Medulla oblongata (tissue), 1 donor: ENCODE measurements around the gene SPINK5.

Experiments used
- DNase-seq: peaks from one replicate; pipeline ENCODE4 v3.0.0-alpha.2; 2015; ENCODE audit errors: extremely low spot score

Gene SPINK5

GRCh38 chr5:148094336-148094735, 30.6 kb downstream of the SPINK5 start:
- DNase-seq: no peak

DNA sequence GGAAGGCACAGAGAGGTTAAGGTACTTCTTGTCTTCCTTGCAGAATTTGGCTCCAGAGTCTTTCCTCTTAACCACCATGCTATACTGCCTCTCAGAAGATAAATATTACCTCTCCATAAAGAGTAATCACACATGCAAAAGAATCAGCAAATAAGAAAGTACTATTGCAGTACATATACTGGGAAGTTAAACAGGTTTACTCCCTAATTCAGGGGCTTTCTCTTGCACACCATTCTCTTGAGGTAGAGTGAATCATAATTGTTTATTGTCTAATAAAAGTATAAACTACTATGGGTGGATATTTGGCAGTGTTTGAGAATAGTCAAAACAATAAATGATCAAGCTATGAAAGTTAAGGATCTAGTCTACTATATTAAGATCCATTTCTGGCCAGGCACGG, 40.4 kb downstream of the SPINK5 start:
- no peak for DNase-seq

DNA sequence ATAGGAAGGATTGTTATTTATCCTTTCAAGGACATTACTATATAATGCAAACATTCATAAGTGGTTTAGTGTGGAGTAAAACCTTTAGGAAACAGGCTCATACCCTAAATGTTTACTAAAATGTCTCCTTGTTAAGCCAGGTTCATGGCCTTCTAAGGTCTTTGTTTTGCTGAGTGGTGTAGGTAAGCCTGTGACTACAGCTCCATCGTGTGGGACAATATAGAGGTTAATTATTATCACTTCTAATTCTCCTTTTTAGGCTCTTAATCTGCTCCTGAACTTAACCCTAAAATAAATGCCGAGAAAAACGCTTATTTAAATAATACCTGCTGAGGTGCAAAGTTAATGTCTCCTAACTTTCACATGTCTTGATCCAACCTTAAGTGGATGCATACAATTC, 43.8 kb downstream of the SPINK5 start:
- DNase-seq: no peak

- DNase-seq: no peak
Measured at GRCh38 chr5:148113243-148113642, 49.5 kb downstream of the SPINK5 start.

- no peak for DNase-seq
Measured at GRCh38 chr5:148120317-148120716, 56.5 kb downstream of the SPINK5 start.

GRCh38 chr5:148125641-148126040, 61.9 kb downstream of the SPINK5 start:
- no peak for DNase-seq

GRCh38 chr5:148135091-148136048, 71.6 kb downstream of the SPINK5 start:
- no peak for DNase-seq

- no peak for DNase-seq
Measured at GRCh38 chr5:148140846-148141245, 77.1 kb downstream of the SPINK5 start.

GRCh38 chr5:148141645-148142044, 77.9 kb downstream of the SPINK5 start:
- no peak for DNase-seq

GRCh38 chr5:148145916-148146315, 82.1 kb downstream of the SPINK5 start:
- no peak for DNase-seq

DNA sequence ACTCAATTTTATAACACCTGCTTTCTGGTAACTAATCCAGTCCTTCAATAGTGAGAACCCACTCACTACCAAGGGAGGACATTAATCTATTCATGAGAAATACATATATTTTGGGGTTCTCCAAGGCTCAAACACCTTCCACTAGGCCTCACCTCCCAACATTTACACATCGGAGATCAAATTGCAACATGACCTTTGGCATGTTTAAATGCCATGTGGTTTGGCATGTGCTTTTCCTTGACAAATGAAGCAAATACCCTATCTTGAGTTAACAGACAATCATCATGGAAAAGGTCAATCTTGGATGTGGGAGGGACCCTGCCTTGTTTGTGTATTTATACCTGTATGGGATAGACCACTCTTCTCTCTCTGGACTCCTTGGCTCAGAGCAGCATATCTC, 82.7 kb downstream of the SPINK5 start:
- no peak for DNase-seq

DNA sequence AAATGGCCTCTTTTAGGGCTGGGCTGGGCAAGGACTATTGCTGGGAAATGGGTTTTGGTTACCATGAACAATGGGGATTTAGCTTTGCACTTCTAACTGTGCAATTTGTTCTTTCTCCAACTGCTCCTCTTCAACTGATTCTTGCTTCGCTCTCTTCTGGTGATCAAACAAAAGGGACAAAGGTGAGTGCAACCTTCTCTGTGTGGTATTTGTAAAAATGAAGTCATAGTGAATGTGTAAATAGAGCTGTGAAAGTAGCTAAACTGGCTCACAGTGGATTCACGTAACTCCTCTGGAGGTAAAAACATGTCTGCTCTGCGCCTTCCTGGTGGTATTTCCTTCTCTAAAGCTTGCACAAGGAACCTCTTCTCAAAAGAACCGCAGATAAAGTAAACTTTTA, 83.6 kb downstream of the SPINK5 start:
- no peak for DNase-seq

- no peak for DNase-seq
Measured at GRCh38 chr5:148151872-148152271, 88.1 kb downstream of the SPINK5 start.

GRCh38 chr5:148152781-148153180, 89.0 kb downstream of the SPINK5 start:
- DNase-seq: no peak

DNA sequence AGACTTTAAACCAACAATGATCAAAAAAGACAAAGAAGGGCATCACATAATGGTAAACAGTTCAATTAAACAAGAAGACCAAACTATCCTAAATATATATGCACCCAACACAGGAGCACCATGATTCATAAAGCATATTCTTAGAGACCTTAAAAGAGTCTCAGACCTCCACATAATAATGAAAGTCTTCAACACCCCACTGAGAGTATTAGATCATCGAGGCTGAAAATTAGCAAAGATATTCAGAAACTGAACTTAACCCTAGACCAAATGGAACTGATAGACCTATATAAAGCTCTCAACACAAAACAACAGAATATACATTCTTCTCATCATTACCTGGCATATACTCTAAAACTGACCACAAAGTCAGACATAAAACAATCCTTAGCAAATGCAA, 92.8 kb downstream of the SPINK5 start:
- no peak for DNase-seq

DNA sequence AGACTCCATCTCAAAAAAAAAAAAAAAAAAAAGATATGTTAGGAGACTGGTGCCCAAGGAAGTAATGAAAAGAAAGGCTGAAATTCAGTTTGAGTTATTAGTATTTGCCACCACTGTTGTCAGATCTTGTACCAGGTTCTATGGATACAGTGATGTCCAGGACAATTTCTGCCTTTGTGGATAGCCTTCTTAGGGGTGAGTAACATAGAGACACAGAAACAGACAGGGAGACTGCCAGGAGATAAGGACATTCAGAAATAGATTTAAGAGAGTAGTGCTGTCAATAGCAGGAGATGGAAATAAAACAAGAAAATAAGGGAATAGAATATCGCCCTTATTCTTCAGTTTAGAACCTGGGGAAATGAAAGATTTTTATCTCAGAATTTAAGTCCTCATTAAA, 98.3 kb downstream of the SPINK5 start:
- no peak for DNase-seq

DNA sequence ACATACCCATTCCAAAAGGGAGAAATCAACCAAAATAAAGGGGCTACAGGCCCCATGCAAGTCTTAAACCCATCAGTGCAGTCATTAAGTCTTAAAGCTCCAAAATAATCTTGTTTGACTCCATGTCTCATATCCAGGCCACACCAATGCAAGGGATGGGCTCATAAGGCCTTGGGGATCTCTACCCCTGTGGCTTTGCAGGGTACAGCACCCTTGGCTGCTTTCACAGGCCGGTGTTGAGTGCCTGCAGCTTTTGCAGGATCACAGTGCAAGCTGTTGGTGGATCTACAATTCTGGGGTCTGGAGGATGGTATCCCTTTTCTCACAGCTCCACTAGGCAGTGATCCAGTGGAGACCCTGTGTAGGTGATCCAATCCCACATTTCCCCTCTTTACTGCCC, 99.6 kb downstream of the SPINK5 start:
- no peak for DNase-seq

GRCh38 chr5:148166550-148167283, 102.9 kb downstream of the SPINK5 start:
- DNase-seq: no peak

DNA sequence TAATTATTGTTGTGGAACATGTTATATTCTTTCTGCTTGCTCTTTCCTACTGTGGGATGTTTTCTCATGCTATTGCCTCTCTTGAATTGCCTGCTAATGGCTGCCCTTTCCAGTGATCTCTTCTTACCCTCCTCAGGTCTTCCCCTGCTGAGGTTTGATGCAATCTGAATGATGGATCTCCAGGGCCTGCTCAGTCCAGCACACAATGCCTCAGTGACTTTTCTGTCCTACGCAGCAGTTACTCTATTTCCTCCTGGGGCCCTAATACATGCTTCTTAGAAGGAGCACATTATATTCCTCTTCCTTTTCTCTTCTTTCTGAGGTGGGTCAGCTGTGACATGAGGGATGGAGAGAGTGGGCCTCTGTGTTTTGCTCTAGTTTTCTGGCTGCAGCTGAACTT, 104.5 kb downstream of the SPINK5 start, which contains the start of gene SPINK14:
Gene SPINK14 (plus strand): TSS at position 301 of the 400 bp plus-strand sequence. CDS start 1,187 bp downstream, outside the sequence.
- no peak for DNase-seq

- DNase-seq: no peak
Measured at GRCh38 chr5:148172377-148172776, 108.6 kb downstream of the SPINK5 start.

DNA sequence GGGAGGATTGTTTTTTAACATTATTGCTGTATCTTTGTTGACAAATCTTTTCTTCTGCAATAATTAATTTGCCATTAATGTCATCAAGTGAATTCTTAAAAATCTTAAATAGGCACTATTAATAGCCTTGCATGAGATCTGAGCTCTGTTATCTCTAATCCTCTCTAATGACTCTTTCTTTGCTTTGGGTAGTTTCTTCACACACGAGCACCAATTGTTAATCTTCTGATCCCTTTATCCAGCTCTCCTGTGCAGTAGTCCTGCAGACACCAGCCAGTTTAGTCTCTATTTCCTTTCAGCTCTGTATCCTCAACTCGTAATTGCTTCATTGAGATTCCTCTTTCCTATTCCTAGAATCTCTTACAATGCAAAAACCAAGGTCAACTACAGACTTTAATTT, 112.7 kb downstream of the SPINK5 start:
- no peak for DNase-seq

DNA sequence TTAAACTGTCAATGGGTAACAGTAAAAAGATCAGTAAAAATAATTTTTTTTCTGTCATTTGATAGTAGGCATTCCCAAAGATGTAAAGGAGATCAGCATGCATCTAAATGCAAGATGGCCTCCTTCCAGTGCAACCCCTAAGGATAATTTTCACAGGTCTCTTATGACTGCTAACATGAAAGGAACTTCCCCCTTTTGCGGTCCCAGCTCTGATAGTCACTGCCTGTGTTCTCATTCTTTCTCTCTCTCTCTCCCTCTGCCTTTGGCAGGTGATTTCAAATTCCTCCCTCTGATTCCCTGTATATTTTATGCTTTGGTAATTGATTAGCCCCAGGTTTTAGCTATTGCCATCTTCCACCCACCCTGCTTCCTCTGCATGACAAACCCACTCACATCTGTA, 113.4 kb downstream of the SPINK5 start:
- DNase-seq: no peak
